ENCODE data around the gene ALG1. TPM values are rescaled to one million over a fixed set of nuclear protein-coding genes. Genes with fewer than 3 reads are reported as not detected.

The ALG1 gene
- total and polyA plus RNA-seq, 2 of the 13 experiments (the other 11 are each of a cell fraction or from before 2014, with no cell fraction given), result 43.3 to 75.6 TPM

GRCh38 chr16:5042574-5043171, 29.0 kb upstream of the ALG1 start:
- 11% methylated on average over 14 of the region's 14 CpGs for WGBS (ENCODE audit: low lambda C conversion rate)
- intact Hi-C loops (cut with micrococcal nuclease; ENCODE audit: unreplicated experiment) (loop anchor here (1.0 kb wide), 2 partner anchors 31 to 84 kb away; partner anchors contain the start of gene SEC14L5), in situ Hi-C loops (cut with HindIII; ENCODE audit: extremely low pct_ligation_motif_present, low pct_unique_long_range_greater_than_20kb) (no loop called here)
- FAIRE-seq (peak; percentile 83), ATAC-seq (peak; percentile 79), DNase-seq (ENCODE audit: low spot score) (peak; percentile 73)
- Histone ChIP-seq H3K27ac (ENCODE audit: extremely low read length, insufficient read depth, low read length) (no peak overlapping the region), H3K4me2 (ENCODE audit: low read depth, low read length) (peak overlapping the region; percentile 65), H4K20me1 (ENCODE audit: insufficient read depth, low read length) (no peaks in the 10 kb centered on the region), H3K9ac (ENCODE audit: insufficient read depth, low read depth, low read length) (no peak overlapping the region), H3K79me2 (ENCODE audit: insufficient read depth, low read length) (no peaks in the 10 kb centered on the region), H3K9me3 (ENCODE audit: low read length) (no peaks in the 10 kb centered on the region), H3K27me3 (ENCODE audit: control insufficient read depth in 1 of 2, insufficient read depth in 2 of 2, low read length in 2 of 2) (peaks cover 0 to 8% of the 10 kb centered on the region in 2 experiments; a peak in 2 of 5 replicates), H3K4me3 (replicated peaks in 1 of 3; ENCODE audit: insufficient read depth in 1 of 3, low read depth in 2 of 3, low read length in 3 of 3) (peak overlapping the region in 1 of 3 experiments; percentile 26; a peak in 1 of 6 replicates), H2AFZ (ENCODE audit: low read length) (peak overlapping the region; percentile 28), H3K4me1 (ENCODE audit: insufficient read depth, low read length) (peaks cover 56% of the 10 kb centered on the region), H3K36me3 (replicated peaks in 1 of 2; ENCODE audit: control insufficient read depth in 1 of 2, insufficient read depth in 2 of 2, low read length in 2 of 2) (no peaks in the 10 kb centered on the region)
- CTCF ChIA-PET (ENCODE audit: low intra/inter-chr PET ratio, low total read pairs), result interaction anchor here (0.9 to 2.0 kb wide), 3 partner anchors 18 to 86 kb away, joined by 3 to 11 read pairs (median 5); no protein-coding TSS in a partner anchor
- no TSS peak for BruUV-seq (replicated peaks)
- POLR2A ChIA-PET, result interaction anchor here (1.0 to 1.7 kb wide), 3 partner anchors 9 to 85 kb away, joined by 3 to 8 read pairs (median 7); partner anchors contain the start of genes ALG1, NAGPA and SEC14L5
- TF ChIP-seq, protein P1, sequence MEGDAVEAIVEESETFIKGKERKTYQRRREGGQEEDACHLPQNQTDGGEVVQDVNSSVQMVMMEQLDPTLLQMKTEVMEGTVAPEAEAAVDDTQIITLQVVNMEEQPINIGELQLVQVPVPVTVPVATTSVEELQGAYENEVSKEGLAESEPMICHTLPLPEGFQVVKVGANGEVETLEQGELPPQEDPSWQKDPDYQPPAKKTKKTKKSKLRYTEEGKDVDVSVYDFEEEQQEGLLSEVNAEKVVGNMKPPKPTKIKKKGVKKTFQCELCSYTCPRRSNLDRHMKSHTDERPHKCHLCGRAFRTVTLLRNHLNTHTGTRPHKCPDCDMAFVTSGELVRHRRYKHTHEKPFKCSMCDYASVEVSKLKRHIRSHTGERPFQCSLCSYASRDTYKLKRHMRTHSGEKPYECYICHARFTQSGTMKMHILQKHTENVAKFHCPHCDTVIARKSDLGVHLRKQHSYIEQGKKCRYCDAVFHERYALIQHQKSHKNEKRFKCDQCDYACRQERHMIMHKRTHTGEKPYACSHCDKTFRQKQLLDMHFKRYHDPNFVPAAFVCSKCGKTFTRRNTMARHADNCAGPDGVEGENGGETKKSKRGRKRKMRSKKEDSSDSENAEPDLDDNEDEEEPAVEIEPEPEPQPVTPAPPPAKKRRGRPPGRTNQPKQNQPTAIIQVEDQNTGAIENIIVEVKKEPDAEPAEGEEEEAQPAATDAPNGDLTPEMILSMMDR (CRISPR knock-in tag; IDR thresholded peaks at IDR 0.05), result peak; percentile 90
- TF ChIP-seq ZNF329 (CRISPR knock-in tag; IDR thresholded peaks at IDR 0.05; ENCODE audit: low read depth), result no peak
- no peak for TF ChIP-seq PBX3 (CRISPR knock-in tag; IDR thresholded peaks at IDR 0.05; ENCODE audit: borderline replicate concordance)
- no peak for TF ChIP-seq NFIC (IDR thresholded peaks at IDR 0.05; ENCODE audit: low read length)
- no peak for TF ChIP-seq ZNF20 (CRISPR knock-in tag; IDR thresholded peaks at IDR 0.05)
- no peak for TF ChIP-seq GABPA (IDR thresholded peaks at IDR 0.05; ENCODE audit: low read depth, low read length)
- TF ChIP-seq GABPA (CRISPR knock-in tag; IDR thresholded peaks at IDR 0.05; ENCODE audit: low read depth), result no peak
- no peak for TF ChIP-seq ZNF704 (CRISPR knock-in tag; IDR thresholded peaks at IDR 0.05; ENCODE audit: borderline replicate concordance)
- TF ChIP-seq ZNF34 (CRISPR knock-in tag; IDR thresholded peaks at IDR 0.05; ENCODE audit: borderline replicate concordance), result 0 out of 2 replicates have a peak, but pooled peaks have one; percentile 18
- TF ChIP-seq ZBTB42 (CRISPR knock-in tag; IDR thresholded peaks at IDR 0.05), result no peak
- 0 out of 2 replicates have a peak, but pooled peaks have one; percentile 24 for TF ChIP-seq ARNTL (CRISPR knock-in tag; IDR thresholded peaks at IDR 0.05)
- TF ChIP-seq HNF4G (IDR thresholded peaks at IDR 0.05; ENCODE audit: borderline replicate concordance, low read depth, low read length), result no peak
- TF ChIP-seq HNF4G (CRISPR knock-in tag; IDR thresholded peaks at IDR 0.05; ENCODE audit: borderline replicate concordance, low read depth), result no peak
- no peak for TF ChIP-seq JARID2 (CRISPR knock-in tag; IDR thresholded peaks at IDR 0.05; ENCODE audit: insufficient replicate concordance)
- TF ChIP-seq ZNF841 (CRISPR knock-in tag; IDR thresholded peaks at IDR 0.05; ENCODE audit: borderline replicate concordance), result no peak
- peak; percentile 63; the same call in 1 of the 2 replicates for TF ChIP-seq ERF (CRISPR knock-in tag; IDR thresholded peaks at IDR 0.05)
- TF ChIP-seq ZSCAN29 (CRISPR knock-in tag; conservative IDR thresholded peaks at IDR 0.05), result 0 out of 2 replicates have a peak, but pooled peaks have one; percentile 34
- TF ChIP-seq FOXK1 (CRISPR knock-in tag; IDR thresholded peaks at IDR 0.05; ENCODE audit: borderline replicate concordance, low read depth), result no peak
- TF ChIP-seq CENPT (CRISPR knock-in tag; IDR thresholded peaks at IDR 0.05; ENCODE audit: low read depth), result no peak
- TF ChIP-seq ZNF580 (CRISPR knock-in tag; IDR thresholded peaks at IDR 0.05; ENCODE audit: borderline replicate concordance, low read depth), result no peak
- no peak for TF ChIP-seq ZNF441 (CRISPR knock-in tag; IDR thresholded peaks at IDR 0.05; ENCODE audit: borderline replicate concordance)
